ENCODE data around the gene ASCL5. TPM values are rescaled to one million over a fixed set of nuclear protein-coding genes. Genes with fewer than 3 reads are reported as not detected.

ASCL5 gene
- total RNA-seq, 1 donor from 2014 or later, result not detected

DNA sequence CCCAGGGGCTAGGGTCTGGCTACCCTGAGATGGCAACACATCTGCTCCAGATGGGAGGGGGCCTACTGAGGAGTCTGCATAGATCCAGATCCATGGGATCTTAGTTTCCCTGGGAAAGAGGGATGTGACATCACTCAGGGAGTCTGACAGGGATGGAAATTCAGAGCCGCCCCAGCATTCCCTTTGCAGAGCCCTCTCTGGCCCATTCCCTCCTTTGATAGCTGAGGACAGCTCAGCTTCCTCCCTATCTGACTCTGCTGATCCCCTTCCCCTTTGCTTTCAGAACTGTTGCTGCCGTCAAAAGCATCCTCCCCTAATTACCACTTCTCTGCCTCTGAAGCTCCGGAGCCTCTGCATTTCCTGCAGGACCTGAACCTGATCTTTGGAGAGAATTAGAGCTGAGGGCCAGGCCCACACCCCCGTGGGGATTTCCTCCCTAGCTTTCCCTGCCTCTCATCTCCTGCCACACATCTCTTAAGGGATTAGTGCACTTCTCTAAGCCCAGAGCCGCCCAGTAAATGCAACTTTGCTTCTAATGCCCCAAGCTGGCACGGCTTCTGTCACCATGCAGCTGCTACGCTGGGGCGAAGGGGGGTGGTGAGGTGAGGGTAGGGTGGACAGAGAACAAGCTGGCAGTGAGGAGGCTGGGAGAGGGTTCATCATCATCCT is 9.5 kb upstream of the ASCL5 start:
- no peak for DNase-seq

DNA sequence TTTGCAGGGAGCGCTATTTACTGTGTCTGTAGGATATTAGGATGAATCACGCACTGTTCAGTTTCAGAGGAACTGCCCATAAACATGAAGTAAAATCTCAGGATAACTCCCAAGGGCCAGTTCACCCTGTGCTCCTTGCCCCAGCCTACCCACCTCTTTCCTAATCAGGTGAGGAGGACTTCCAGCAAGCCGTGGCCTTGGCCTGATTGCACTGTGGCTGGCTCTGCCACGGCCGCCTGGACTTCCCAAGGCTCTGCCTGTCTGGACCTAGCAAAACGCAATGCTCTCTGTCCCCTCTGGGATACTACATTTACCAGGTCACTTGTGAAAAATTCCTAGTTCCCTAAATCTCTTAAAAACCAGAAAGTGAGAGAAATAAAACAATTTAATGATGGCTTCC is 7.4 kb upstream of the ASCL5 start:
- DNase-seq, result no peak

- DNase-seq, result no peak
Measured at GRCh38 chr1:201131398-201131797, 4.4 kb upstream of the ASCL5 start.

DNA sequence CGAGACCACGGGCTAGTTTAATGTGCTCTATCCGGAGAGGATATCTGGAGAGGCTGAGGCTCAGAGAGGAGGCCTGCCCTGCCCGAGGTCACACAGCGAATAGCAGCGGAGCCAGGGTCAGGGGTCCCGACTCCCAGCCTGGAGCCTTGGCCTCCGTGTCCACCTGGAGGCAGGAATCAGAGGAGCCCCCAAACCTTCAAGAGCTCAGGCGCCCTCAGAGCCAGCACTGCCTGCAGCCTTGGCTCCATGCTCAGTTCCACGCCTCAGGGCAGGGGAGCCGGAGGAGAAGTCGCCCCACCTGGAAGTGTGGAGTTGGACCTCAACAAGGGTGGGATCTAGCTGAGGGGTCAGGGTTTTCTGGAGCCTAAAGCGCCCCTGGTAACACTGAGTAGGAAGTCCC is 2.0 kb upstream of the ASCL5 start:
- no peak for DNase-seq

DNA sequence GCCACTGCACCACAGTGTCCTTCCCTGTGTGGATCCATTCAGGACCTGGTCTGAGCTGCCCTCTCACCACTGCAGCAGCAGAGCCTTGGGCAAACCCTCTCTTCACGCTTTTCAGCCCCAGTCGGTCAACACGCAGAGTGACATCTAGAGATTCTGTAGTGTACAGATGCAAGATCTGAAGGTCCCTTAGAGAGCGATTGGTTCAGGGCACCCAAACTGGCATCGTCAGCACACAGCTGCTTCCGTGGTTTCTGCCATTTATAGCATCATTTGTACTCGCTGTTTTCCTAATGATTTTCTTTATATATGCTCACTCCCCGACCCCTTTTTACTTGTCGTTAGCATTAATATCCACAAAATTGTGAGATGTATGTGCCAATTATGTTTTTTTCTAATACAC is 1.5 kb upstream of the ASCL5 start:
- DNase-seq, result no peak

DNA sequence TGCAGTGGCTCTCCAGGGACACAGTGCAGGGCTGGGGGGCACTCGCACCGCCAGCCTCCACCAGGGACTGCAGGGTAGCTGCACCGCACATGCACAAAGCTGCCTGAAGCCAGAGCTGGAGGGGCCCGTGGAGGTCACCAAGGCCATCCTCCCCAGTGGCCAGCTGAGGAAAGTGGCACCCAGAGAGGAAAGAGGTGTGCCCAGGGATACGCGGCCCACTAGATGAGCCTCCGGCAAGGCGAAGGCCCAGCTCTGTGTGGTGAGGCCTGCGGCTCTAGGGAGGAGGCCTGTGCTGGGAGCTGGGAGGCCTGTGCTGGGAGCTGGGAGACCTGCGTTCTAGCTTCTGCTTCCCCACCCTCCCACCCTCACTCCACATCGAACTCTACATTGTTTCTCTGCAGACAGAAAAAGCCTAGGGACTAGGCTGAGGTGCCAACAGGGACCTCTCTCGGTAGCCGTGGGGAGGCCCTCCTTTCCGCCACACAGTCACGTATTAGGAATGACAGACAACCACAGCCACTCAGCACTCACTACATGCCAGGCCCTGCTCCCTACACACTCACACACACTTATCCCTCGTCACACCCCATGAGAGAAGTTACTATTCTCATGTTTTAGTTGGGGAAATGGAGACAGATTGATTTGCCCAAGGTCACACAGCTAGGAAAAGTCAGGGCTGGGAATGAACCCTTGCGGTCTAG is 921 bp upstream of the ASCL5 start:
- DNase-seq, result no peak

DNA sequence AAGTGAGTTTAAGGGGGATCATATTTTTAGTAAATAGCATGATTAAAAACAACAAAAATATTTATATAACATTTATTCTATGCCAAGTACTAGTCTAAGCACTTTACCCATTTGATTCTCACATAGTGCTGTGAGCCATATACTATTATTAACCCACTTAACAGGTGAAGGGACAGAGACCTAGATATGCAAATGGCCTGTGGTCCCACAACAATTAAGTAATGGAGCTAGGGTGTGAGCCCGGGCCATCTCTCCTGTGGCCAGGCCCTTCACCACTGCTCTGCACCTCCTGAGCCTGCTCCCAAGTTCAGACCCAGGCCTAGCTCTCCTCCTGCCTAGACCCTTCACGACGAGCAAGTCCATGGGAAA is 537 bp downstream of the ASCL5 start:
- DNase-seq, result no peak

GRCh38 chr1:201125800-201126199 is 1.2 kb downstream of the ASCL5 start:
- DNase-seq, result no peak

DNA sequence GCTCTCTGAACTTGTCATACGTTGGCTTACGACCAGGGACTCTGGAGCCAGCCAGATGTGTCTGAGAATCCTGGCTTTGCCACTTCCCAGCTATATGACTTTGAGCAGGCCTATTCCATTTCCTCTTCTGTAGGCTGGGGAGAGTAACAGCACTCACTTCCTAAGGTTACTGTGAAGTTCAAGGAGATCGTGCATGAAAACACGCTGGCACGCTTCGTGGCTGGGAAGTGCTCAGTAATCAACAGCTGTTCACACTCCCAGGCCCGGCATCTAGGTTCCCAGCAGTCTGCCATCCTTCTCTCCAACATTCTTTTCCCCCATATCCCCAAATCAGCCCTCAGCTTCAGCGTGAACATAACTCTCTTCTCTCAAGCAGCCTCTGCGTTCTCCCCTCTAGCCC is 2.0 kb downstream of the ASCL5 start:
- peak; percentile 21 for DNase-seq

- DNase-seq, result no peak
Measured at GRCh38 chr1:201123866-201124265, 3.1 kb downstream of the ASCL5 start.

GRCh38 chr1:201122321-201122957 is 4.5 kb downstream of the ASCL5 start:
- DNase-seq, result no peak

- DNase-seq, result peak; percentile 67
Measured at GRCh38 chr1:201119206-201120197, 7.5 kb downstream of the ASCL5 start.

- DNase-seq, result no peak
Measured at GRCh38 chr1:201116091-201116490, 10.9 kb downstream of the ASCL5 start.

DNA sequence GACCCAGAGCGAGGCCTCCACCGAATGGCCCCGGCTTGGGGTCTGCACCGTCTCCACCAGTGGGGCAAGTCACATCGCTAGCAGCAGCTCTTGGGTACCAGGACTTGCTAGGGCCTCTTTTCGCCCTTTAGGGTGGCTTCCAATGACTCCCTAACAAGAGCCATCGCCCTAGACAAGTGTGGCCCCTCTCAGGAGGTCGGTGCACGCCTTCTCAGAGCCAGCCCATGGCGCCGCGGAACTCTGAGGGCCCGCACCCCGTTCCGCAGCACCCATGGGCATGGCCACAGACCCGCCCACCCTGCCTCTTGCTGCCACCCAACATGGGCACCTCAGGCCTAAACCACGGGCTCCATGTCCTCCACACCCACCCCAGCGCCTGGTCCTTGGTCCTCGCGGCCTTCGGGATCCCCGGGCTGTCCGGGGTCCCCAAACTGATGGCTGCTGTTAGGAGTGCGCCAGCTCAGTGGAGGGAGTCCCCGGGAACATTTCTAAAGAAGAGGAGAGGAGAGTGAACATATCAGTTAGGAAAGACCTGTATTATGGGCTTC is 11.5 kb downstream of the ASCL5 start:
- DNase-seq, result no peak

DNA sequence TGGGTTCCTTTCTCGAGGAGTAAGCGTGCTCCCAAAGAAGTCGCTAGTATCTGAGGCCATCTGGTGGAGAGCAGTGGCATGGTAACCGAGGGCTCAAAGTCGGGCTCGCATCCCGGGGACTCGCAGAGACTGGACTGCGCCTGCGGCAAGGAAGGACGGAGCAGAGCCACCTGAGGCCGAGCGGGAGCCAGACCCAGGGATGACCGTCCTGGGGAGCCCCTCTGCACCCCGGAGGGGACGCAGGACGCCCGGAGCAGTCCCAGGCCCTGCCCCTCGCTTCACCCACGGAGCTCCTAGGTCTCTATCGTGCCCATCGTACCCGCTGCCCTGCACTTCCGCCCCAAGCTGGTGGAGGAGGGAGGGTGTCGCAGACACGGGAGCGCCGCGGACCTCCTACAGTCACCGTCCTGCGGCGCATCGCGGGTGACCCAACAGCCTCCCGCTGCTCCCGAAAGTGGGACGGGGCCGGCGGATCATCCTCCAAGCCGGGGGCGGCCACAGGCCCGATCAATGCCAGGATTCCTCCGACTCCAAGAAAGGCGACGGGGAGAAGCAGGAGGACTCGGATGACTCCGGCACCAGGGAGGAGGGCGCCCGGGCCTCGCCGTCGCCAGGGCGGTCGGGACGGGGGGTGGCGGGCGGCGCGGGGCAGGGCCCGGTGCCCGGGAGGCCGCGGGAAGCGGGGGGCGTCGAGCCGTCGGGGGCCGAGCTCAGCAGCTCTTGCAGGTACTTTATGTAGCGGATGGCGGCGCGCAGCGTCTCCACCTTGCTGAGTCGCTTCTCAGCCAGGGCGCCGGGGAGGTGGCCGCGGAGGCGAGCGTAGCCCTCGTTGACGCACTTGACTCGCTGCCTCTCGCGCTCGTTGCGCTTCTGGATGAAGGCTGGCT is 12.5 kb downstream of the ASCL5 start:
- DNase-seq, result peak; percentile 89

DNA sequence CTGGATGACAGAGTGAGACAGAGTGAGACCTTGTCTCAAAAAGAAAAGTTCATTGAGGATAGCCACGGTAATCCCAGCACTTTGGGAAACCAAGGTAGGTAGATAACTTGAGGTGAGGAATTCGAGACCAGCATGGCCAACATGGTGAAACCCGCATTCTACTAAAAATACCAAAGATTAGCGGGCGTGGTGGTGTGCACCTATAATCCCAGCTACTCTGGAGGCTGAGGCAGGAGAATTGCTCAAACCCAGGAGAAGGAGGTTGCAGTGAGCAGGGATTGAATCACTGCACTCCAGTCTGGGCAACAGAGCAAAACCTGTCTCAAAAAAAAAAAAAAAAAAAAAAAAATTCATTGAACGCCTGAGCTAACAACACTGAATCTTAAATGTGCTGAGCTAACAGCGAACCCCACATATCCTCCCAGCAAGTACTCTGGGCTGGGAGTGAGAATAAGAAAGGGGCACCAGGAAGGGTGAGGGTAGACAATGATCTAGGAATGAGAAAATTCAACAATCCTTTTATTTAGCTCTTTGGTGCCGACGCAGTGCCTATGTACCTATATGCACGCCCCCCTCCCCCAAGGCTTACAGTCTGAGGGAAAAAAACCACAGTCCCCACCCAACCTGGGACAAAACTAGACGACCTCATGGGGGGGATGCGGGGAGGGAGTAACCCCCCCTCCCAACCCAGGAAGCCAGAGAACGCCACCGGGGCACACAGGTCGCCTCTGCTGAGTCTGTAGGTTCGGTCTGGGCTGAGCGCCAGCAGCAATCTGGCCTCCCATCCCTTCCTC is 13.3 kb downstream of the ASCL5 start:
- no peak for DNase-seq

DNA sequence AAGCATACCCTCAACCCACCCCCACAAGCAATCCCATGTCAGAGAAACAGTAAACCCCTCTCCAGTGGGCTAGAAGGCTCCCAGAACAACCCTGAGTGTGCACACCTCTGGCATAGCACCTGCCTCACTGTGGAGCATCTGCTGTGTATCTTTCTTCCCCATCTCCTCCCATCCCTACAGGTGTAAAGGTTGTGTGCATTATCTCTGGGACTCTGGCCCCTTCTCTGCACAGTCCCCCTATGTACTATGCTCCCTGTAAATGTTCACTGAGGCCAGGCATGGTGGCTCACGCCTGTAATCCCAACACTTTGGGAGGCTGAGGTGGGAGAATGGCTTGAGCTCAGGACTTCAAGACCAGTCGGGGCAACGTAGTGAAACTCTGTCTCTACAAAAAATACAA is 14.1 kb downstream of the ASCL5 start:
- no peak for DNase-seq

DNA sequence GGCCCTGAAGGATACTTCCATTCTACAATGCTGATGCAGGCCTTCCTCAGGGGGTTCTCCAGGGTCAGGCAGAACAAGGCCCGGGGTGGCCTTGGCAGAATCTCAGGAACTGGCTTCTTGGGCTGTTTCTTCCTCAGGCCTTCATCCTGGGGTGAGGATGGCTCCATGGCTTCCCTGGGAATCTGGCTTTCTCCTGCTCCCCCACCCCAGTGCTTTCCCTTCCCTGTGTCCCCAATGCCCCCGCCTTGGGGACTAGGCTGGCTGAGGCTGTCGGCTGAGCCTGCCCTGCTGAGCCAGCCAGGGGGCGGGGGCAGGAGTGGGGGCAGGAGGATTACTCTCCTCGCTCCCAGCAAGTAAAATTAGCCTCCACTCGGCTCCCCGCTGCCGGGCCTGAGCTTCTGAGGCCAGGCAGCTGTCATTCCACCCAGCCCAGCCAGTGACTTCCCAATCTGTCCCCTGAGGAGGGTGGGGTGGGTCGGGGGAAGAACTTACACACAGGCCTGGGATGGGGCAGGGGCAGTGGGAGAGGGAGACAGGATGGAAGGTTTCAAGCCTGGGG is 14.7 kb downstream of the ASCL5 start, which contains the start of gene CACNA1S:
CACNA1S (minus strand) TSS at position 254 of the 559 bp plus-strand sequence; CDS start at position 167, 87 bp downstream.
- no peak for DNase-seq

- no peak for DNase-seq
Measured at GRCh38 chr1:201111672-201112071, 15.3 kb downstream of the ASCL5 start.

DNA sequence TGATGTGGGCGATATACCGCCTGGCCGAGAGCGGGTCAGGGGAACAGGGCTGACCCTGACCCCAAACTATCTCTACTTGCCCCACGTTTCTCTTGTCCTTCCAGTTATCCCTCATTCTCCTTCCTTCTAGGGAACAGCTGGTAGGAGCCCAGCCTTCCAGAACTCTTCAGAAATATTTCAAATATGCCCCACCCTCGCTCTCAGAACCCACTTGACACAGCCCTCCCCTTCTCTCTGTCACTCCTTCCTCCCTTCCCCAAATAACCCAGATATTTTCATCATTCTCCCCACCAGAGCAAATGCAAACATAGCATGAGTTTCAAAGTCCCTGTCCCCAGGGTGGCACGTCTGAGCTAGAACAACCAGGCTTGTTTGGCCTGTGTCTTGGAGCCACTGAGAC is 15.8 kb downstream of the ASCL5 start:
- no peak for DNase-seq

Measured in skin of body (tissue), 2 donors.